Adipocyte (in vitro differentiated cells): ENCODE measurements around the gene DCD.
A peak's percentile ranks its signal among the peaks of the same experiment; 100 is the strongest.

ENCODE experiments used
- DNase-seq: peaks from one replicate; pipeline ENCODE4 v3.0.0-alpha.2; 2015; ENCODE audit warnings: low read depth
- H3K27me3 ChIP-seq: replicated peaks from 2 replicates; pipeline ENCODE4 v1.7.0; 2013; ENCODE audit warnings: mild to moderate bottlenecking, low read length, moderate library complexity; ENCODE audit not compliant: control insufficient read depth, insufficient read depth
- H3K36me3 ChIP-seq: 2 replicates; pipeline ENCODE4 v1.7.0; 2013; ENCODE audit warnings: low read length, mild to moderate bottlenecking, moderate library complexity; ENCODE audit not compliant: control insufficient read depth, insufficient read depth, severe bottlenecking
- H3K4me1 ChIP-seq: 2 replicates; pipeline ENCODE4 v1.7.0; 2013; ENCODE audit warnings: mild to moderate bottlenecking, low read length, moderate library complexity; ENCODE audit not compliant: control insufficient read depth, insufficient read depth
- H3K4me3 ChIP-seq: 2 replicates; pipeline ENCODE4 v1.7.0; 2013; ENCODE audit warnings: mild to moderate bottlenecking, low read length, moderate library complexity
- H3K9ac ChIP-seq: 2 replicates; pipeline ENCODE4 v1.7.0; 2013; ENCODE audit warnings: mild to moderate bottlenecking, low read length, moderate library complexity
- H3K9me3 ChIP-seq: 2 replicates; pipeline ENCODE4 v1.7.0; 2013; ENCODE audit warnings: mild to moderate bottlenecking, low read length, moderate library complexity; ENCODE audit not compliant: control insufficient read depth

Gene DCD

GRCh38 chr12:54605138-54605970 is 42.8 kb downstream of the DCD start:
- Histone ChIP-seq H3K9me3 (no peaks in the 10 kb centered on the region), H3K27me3 (peaks cover 29% of the 10 kb centered on the region), H3K36me3 (no peaks in the 10 kb centered on the region), H3K4me3 (no peak overlapping the region), H3K9ac (no peak overlapping the region), H3K4me1 (peaks cover 16% of the 10 kb centered on the region)
- DNase-seq, result no peak

- Histone ChIP-seq H3K27me3 (peaks cover 36% of the 10 kb centered on the region), H3K4me1 (peaks cover 16% of the 10 kb centered on the region), H3K9ac (no peak overlapping the region), H3K36me3 (no peaks in the 10 kb centered on the region), H3K9me3 (no peaks in the 10 kb centered on the region), H3K4me3 (no peak overlapping the region)
- no peak for DNase-seq
Measured at GRCh38 chr12:54604436-54604835, 43.7 kb downstream of the DCD start.

GRCh38 chr12:54603872-54604271 is 44.3 kb downstream of the DCD start:
- H3K4me1 ChIP-seq, result peaks cover 16% of the 10 kb centered on the region
- H3K36me3 ChIP-seq, result no peaks in the 10 kb centered on the region
- H3K4me3 ChIP-seq, result no peak overlapping the region
- no peak for DNase-seq
- peaks cover 36% of the 10 kb centered on the region for H3K27me3 ChIP-seq
- H3K9ac ChIP-seq, result no peak overlapping the region
- H3K9me3 ChIP-seq, result no peaks in the 10 kb centered on the region

- H3K4me3 ChIP-seq, result no peak overlapping the region
- H3K9ac ChIP-seq, result peak overlapping the region; percentile 13
- no peaks in the 10 kb centered on the region for H3K36me3 ChIP-seq
- no peaks in the 10 kb centered on the region for H3K9me3 ChIP-seq
- peaks cover 35% of the 10 kb centered on the region for H3K27me3 ChIP-seq
- H3K4me1 ChIP-seq, result peaks cover 16% of the 10 kb centered on the region
- DNase-seq, result peak; percentile 84
Measured at GRCh38 chr12:54603173-54603814, 44.9 kb downstream of the DCD start.

GRCh38 chr12:54602661-54603060 is 45.5 kb downstream of the DCD start:
- DNase-seq, result no peak
- Histone ChIP-seq H3K9ac (peak overlapping the region; percentile 13), H3K27me3 (peaks cover 36% of the 10 kb centered on the region), H3K4me1 (peaks cover 16% of the 10 kb centered on the region), H3K9me3 (no peaks in the 10 kb centered on the region), H3K36me3 (no peaks in the 10 kb centered on the region), H3K4me3 (no peak overlapping the region)

- Histone ChIP-seq H3K9ac (no peak overlapping the region), H3K36me3 (no peaks in the 10 kb centered on the region), H3K4me1 (peaks cover 16% of the 10 kb centered on the region), H3K4me3 (no peak overlapping the region), H3K27me3 (peaks cover 29% of the 10 kb centered on the region), H3K9me3 (no peaks in the 10 kb centered on the region)
- no peak for DNase-seq
Measured at GRCh38 chr12:54601841-54602240, 46.3 kb downstream of the DCD start.

GRCh38 chr12:54598970-54599369 is 49.2 kb downstream of the DCD start:
- Histone ChIP-seq H3K27me3 (peaks cover 26% of the 10 kb centered on the region), H3K4me3 (no peak overlapping the region), H3K36me3 (no peaks in the 10 kb centered on the region), H3K4me1 (peaks cover 24% of the 10 kb centered on the region), H3K9ac (no peak overlapping the region), H3K9me3 (no peaks in the 10 kb centered on the region)
- DNase-seq, result no peak

GRCh38 chr12:54596526-54596946 is 51.6 kb downstream of the DCD start:
- no peaks in the 10 kb centered on the region for H3K9me3 ChIP-seq
- H3K9ac ChIP-seq, result peak overlapping the region; percentile 26
- peaks cover 26% of the 10 kb centered on the region for H3K27me3 ChIP-seq
- no peak overlapping the region for H3K4me3 ChIP-seq
- peaks cover 27% of the 10 kb centered on the region for H3K4me1 ChIP-seq
- DNase-seq, result peak; percentile 84
- no peaks in the 10 kb centered on the region for H3K36me3 ChIP-seq

GRCh38 chr12:54595471-54595870 is 52.7 kb downstream of the DCD start:
- no peaks in the 10 kb centered on the region for H3K9me3 ChIP-seq
- H3K9ac ChIP-seq, result no peak overlapping the region
- no peak overlapping the region for H3K4me3 ChIP-seq
- H3K4me1 ChIP-seq, result peaks cover 36% of the 10 kb centered on the region
- peaks cover 26% of the 10 kb centered on the region for H3K27me3 ChIP-seq
- no peak for DNase-seq
- H3K36me3 ChIP-seq, result no peaks in the 10 kb centered on the region
